ENCODE results near the gene PLOD3.

GRCh38 chr7:101236292-101236835, 19.0 kb upstream of the PLOD3 start:
- TF ChIP-seq, protein P1, sequence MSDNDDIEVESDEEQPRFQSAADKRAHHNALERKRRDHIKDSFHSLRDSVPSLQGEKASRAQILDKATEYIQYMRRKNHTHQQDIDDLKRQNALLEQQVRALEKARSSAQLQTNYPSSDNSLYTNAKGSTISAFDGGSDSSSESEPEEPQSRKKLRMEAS (IDR thresholded peaks at IDR 0.05; ENCODE audit: low read depth, low read length), result no peak
- TF ChIP-seq CTCF (IDR thresholded peaks at IDR 0.05; ENCODE audit: low read depth, low read length), result no peak
- no peak for TF ChIP-seq POLR2A (IDR thresholded peaks at IDR 0.05; ENCODE audit: extremely low read depth, insufficient read length)
- no peak for TF ChIP-seq MYC (IDR thresholded peaks at IDR 0.05; ENCODE audit: low read depth, low read length)
